Activated T-helper 1 cell treated with Interleukin-2 at 50 U/mL for 16 hours (primary cell): ENCODE results near the gene CACNA1C.

Source experiments
- DNase-seq: peaks from one replicate; pipeline ENCODE4 v3.0.0-alpha.2; 2020; ENCODE audit warnings: low read depth

The CACNA1C gene

GRCh38 chr12:2596441-2596840 is 543.7 kb downstream of the CACNA1C start:
- DNase-seq, result no peak

DNA sequence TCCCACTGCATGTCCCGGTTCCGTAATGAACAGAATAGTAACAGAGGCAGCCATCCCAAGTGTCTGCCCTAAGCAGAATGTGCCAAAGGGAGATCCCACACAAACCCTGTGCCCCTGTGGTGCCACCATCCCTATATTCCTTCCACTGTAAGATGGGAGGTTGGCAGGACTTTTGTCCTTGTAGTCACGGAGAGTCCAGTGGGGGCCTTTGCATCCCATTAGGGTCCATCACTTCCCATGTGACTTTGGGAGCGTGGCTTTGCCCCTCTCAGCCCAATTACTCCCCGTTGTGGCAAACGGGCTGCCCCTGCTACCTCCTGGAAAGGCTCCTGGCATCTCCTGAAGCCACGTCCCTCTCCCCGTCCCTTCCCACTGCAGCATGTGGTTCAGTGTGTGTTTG is 552.5 kb downstream of the CACNA1C start:
- no peak for DNase-seq

DNA sequence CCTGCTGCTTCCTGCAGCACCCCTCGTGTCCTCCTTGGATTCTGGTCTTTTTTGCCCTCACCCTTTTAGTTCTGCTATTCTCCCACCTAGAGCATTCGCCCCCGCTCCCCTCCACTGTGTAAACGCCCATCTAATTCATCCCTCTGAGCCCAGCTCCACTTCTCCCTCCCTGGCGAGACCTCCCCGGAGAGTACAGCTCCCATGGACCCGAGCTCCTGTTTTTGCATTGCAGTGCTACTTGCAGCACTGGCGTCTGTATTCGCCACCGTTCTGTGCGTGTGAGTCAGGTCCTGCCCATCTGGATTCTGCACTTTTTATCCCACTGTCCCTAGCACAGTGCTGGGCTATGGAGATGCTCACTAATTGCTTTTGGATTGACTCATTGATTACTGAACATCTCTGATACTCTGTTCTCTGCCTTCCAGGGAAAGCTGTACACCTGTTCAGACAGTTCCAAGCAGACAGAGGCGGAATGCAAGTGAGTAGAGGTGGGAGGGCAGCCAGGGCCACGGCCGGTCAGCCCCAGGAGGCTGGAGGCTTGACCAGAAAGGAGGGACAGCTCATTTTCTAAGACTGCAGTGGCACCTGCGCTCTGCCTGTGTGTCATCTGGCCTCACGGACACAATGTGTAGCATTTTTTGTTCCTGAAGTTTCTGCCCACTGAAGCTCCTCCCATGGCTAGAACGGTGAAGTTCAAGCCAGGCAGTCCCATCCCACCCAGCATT is 553.6 kb downstream of the CACNA1C start:
- DNase-seq, result no peak

- no peak for DNase-seq
Measured at GRCh38 chr12:2607881-2608607, 555.3 kb downstream of the CACNA1C start.

DNA sequence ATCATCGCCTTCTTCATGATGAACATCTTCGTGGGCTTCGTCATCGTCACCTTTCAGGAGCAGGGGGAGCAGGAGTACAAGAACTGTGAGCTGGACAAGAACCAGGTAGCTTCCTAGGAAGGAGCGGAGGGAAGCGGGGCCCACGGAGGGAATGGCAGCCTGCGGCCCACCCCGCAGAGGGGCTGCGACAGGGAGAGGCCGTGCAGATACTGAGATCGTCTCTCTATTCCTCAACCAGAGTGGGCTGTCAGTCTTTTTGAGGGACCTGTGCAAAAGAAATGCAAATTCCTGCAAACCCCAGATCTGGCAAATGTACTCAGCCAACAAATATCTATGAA is 555.8 kb downstream of the CACNA1C start:
- no peak for DNase-seq

- no peak for DNase-seq
Measured at GRCh38 chr12:2609020-2609419, 556.2 kb downstream of the CACNA1C start.

- DNase-seq, result no peak
Measured at GRCh38 chr12:2610358-2610757, 557.6 kb downstream of the CACNA1C start.

GRCh38 chr12:2613326-2614073 is 560.7 kb downstream of the CACNA1C start:
- no peak for DNase-seq

DNA sequence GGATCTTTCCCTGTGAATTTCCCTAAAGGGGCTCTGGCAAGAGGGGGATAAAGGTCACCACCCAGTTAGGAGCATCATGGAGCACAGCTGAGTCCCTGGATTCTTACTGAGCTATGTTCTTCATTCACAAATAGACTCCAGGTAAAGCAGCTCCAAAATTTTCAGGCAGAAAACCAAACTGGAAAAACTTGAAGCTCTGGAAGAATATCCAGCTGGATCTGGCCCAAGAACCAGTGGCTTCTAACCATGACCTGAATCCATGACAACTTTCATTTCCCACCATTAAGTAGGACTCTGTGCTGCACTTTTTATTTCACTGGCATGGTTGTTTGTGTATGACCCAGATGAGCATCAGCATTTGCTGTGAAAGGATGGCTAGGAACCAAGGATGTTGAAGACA is 561.6 kb downstream of the CACNA1C start:
- DNase-seq, result no peak

GRCh38 chr12:2615665-2616402 is 563.0 kb downstream of the CACNA1C start:
- DNase-seq, result no peak

DNA sequence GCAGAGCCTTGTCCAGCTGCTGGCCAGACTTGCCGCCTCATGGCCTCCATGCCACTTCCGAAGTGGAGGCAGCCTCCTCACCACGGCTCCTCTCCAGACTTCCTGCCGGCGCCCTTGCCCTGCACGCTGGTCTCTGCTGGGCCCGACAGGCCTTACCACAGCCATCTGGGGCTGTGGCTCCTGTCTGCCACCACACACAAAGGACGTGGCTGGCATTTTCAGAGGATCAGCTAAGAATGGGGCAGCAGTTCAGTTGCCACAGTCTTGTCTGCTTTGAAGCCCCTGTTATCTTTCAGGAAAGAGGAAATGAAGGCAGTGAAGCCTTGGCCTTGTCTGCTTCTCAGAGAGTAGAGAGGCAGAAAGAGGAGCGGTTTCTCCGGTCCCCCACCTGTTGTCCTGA is 564.0 kb downstream of the CACNA1C start:
- no peak for DNase-seq

GRCh38 chr12:2617365-2617764 is 564.6 kb downstream of the CACNA1C start:
- no peak for DNase-seq

DNA sequence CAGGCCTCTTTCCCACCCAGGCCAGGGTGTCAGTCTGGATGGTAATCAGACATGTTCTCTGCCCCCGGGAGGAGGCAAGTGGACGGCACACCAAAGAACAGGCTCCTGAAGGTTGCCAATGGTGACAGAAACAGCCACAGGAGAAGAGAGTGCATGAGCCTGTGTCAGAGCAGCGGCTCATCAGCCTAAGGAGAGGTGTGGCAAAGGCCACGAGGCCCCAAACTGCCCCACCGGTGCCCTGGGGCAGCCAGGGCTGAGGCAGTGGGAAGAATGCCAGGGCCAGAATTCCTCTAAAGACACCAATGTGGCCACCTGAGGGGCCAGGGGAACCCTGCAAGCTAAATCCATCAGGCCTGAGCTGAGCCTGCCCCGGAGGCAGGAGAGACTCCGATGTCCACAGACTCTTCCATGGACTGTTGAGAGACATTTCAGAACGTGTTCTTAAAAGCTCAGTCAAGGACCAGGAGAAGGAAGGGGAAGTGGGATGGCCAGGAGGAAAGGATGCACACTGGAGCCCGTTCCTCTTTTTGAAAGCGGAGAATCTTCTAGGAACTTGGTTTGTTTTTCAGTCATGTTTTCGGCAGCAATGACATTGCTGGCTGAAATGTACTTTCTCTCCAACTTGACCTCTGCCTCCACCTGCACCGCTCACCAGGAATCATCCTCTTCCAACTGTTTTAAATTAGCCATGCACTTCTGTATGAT is 565.7 kb downstream of the CACNA1C start:
- DNase-seq, result no peak

DNA sequence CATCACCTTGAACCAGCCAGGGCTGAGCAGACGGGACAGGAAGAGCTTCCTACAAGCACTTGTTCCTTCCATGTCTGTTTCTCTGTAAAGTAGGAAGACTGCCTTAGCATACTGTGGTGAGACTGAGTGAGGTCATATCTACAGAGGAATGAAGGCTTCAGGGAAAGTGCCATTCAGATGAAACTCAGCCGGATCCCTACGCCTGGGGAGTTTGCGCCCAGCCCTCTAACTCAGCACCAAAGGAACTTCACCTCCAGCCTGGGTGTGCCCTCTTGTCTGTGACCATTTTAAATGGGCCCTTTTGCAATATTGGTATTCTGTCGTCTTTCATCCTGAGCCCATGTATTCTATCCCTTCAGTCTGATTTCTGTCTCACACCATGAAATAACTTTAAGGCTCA is 566.3 kb downstream of the CACNA1C start:
- no peak for DNase-seq

DNA sequence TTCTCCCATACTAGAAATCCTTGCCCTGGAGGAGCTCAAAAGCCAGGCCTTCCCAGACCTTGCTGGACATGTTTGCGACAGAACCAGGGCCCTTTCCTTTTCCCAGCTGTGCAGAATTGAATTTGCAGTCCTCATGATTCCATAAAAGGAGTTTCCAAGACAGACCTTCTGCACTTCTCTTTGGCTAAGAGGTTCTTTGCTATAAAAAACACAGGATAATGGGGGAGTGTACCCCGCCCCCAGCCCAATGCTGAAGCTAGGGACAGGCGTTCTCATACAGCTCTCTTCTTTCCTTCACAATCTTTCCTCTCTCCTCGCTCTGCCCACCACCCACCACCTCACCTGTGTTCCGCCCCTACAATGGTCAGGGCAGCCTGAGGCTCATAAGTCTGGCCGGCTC is 569.7 kb downstream of the CACNA1C start:
- no peak for DNase-seq

GRCh38 chr12:2623472-2623871 is 570.7 kb downstream of the CACNA1C start:
- no peak for DNase-seq

GRCh38 chr12:2624543-2625288 is 571.9 kb downstream of the CACNA1C start:
- DNase-seq, result no peak

- DNase-seq, result no peak
Measured at GRCh38 chr12:2625289-2625612, 572.5 kb downstream of the CACNA1C start.

- no peak for DNase-seq
Measured at GRCh38 chr12:2627076-2627834, 574.5 kb downstream of the CACNA1C start.

- DNase-seq, result no peak
Measured at GRCh38 chr12:2627835-2628191, 575.0 kb downstream of the CACNA1C start.

DNA sequence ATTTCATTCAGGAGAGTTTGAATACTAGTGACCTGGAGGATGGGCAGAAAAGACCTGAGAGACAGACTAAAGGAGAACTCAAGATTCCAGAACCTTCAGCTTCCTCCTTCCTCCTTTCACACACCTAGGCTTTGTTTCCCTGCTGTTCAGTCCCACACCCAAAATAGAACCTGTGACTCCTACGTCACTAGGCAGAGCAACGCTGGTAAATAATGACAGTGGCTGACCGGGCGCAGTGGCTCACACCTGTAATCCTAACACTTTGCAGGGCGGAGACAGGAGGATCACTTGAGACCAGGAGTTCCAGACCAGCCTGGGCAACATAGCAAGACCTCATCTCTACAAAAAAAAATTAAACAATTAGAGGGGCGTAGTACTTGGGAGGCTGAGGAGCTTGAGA is 575.6 kb downstream of the CACNA1C start:
- DNase-seq, result no peak
